Heart left ventricle (tissue), 16 donors: ENCODE data around the gene PLPP3. TPM values are rescaled to one million over a fixed set of nuclear protein-coding genes. Genes with fewer than 3 reads are reported as not detected.

Experiments
- ATAC-seq, 4 donors: fragments of 200-7000 bp; cut with Tn5 transposase; one replicate each; pipeline ENCODE4 v1.9.1; 2020 to 2022; ENCODE audit warnings: moderate library complexity in 4 of 4, mild to moderate bottlenecking in 3 of 4, moderate number of reproducible peaks in 1 of 4
- DNase-seq, 5 donors: peaks; one replicate each; pipeline ENCODE4 v3.0.0-alpha.2; 2020
- H3K27ac ChIP-seq, 12 donors: fragments of 200-600 bp; sonication (generic) in 4 of 12; one replicate each; pipeline versions ENCODE4 v1.5.0 to v1.8.0; 2016 to 2022; ENCODE audit warnings: mild to moderate bottlenecking in 2 of 12
- H3K27me3 ChIP-seq, 9 donors: fragments of 200-600 bp; sonication (generic) in 2 of 9; one replicate each; pipeline versions ENCODE4 v1.5.1 to v1.8.0; 2016 to 2022; ENCODE audit warnings: mild to moderate bottlenecking in 3 of 9
- H3K36me3 ChIP-seq, 9 donors: fragments of 200-600 bp; sonication (generic) in 2 of 9; one replicate each; pipeline versions ENCODE4 v1.5.0 to v1.8.0; 2018 to 2022; ENCODE audit warnings: mild to moderate bottlenecking in 2 of 9
- H3K4me1 ChIP-seq, 12 donors: fragments of 200-600 bp; sonication (generic) in 4 of 12; one replicate each; pipeline versions ENCODE4 v1.5.0 to v1.8.0; 2016 to 2022; ENCODE audit warnings: mild to moderate bottlenecking in 3 of 12
- H3K4me3 ChIP-seq, 12 donors: fragments of 200-600 bp; sonication (generic) in 4 of 12; one replicate each; pipeline versions ENCODE4 v1.5.0 to v1.8.0; 2017 to 2022; ENCODE audit warnings: mild to moderate bottlenecking in 9 of 12, moderate library complexity in 4 of 12
- H3K9me3 ChIP-seq, 12 donors: fragments of 200-600 bp; sonication (generic) in 4 of 12; one replicate each; pipeline versions ENCODE4 v1.5.0 to v1.8.0; 2016 to 2022; ENCODE audit warnings: mild to moderate bottlenecking in 1 of 12
- CTCF ChIP-seq, 12 donors: fragments of 200-600 bp; sonication (generic) in 4 of 12; IDR thresholded peaks; one replicate each; pipeline versions ENCODE4 v1.5.0 to v1.8.0; 2018 to 2022; ENCODE audit warnings: antibody characterized with exemption in 12 of 12, mild to moderate bottlenecking in 5 of 12
- POLR2A ChIP-seq, 2 donors: fragments of 450-650 bp; IDR thresholded peaks; one replicate each; pipeline ENCODE4 v1.6.1; 2017; ENCODE audit warnings: antibody characterized with exemption in 2 of 2, mild to moderate bottlenecking in 2 of 2, moderate library complexity in 2 of 2
- WGBS, 4 donors: extraction: QIAGEN DNeasy Blood & Tissue Kit in 2 of 4; methylation state at CpG; one replicate each; pipeline versions ENCODE4 v1.1.5 to v1.1.7; 2013 to 2018; 5-methylcytosine and 5-hydroxymethylcytosine counted together
- intact Hi-C, 10 donors: fragments of 100-400 bp; cut with DNase I; formaldehyde crosslinking; loops; one replicate each; pipeline versions ENCODE4 v1.11.1 to v1.14.2; 2022
- polyA plus RNA-seq, 2 donors: library from polyadenylated mRNA; stranded (reverse); fragments of 200-250 nt; gene quantifications; one replicate each; pipeline ENCODE4 v1.2.3, GENCODE V29; 2013
- total RNA-seq, 9 donors: library from RNA; depleted of rRNA in 2 of 9; stranded (reverse); fragments of >200 nt in 2 of 9; fragmentation: NEBNext Ultra II Directional in 3 of 9; extraction: Animal tissue kit (Norgen Biotek cat#: 25700) in 3 of 9; gene quantifications; one replicate each; pipeline versions ENCODE4 v1.1.0 to v1.2.4, GENCODE V29; 2016 to 2023
- donor health status: ischemic (EF 13 %, LVEDD 7.1; RV severe dilation, severe dysfunction).
- donor health status: healthy with polysubstance abuse.
- donor health status: DM: no; HTN: yes; CAD: no.
- donor health status: DM: no; HTN: no; CAD: no.
- donor health status: ischemic (EF 25% LVEDD 6.9; RV normal size, moderate dysfunction).
- donor health status: ischemic (EF 25% LVEDD 5.7; RV mildly dilated, moderate dysfunction).
- donor health status: healthy.
- donor health status: DM: yes; HTN: yes; CAD: no.
- donor health status: ischemic (EF 35%, LVEDD 5.7; RV mildly dilated, moderate dysfunction).
- donor health status: nonischemic (EF 11% LVEDD 7.7; RV severe dilation, severe dysfunction).
- donor health status: DM: yes; HTN: yes; CAD: no.
- donor health status: PGD.
- donor health status: ischemic (EF 29% LVEDD 5.4; RV normal size, mild dysfunction).
- donor health status: nonischemic (EF 23%, LVEDD 6.1; RV moderate dilation, normal function).

The PLPP3 gene
- total and polyA plus RNA-seq, 11 donors: 17.1 to 221 (median 89.9) TPM

- Histone ChIP-seq H3K27me3 (no peaks in the 10 kb centered on the region), H3K36me3 (no peaks in the 10 kb centered on the region), H3K4me3 (no peak overlapping the region), H3K9me3 (no peaks in the 10 kb centered on the region), H3K27ac (peak overlapping the region; percentile 35 to 78 (median 66)), H3K4me1 (peaks cover 37 to 99% (median 87%) of the 10 kb centered on the region in 12 donors)
- TF ChIP-seq POLR2A (IDR thresholded peaks at IDR 0.05): no peak
- TF ChIP-seq CTCF (IDR thresholded peaks at IDR 0.05): no peak
- DNase-seq: no peak
- intact Hi-C loops: loop anchor here in 1 of 10 donors (1.0 kb wide), 1 partner anchor 35 kb away; no protein-coding TSS in a partner anchor
- peak in 2 of 4 donors; percentile 2 to 57 for ATAC-seq
- 48 to 61% (median 50%) methylated on average over 5 of the region's 5 CpGs for WGBS, 4 donors
These were observed 29.1 kb downstream of the PLPP3 start for GRCh38 chr1:56550138-56550858.

GRCh38 chr1:56548571-56548970 lies 30.8 kb downstream of the PLPP3 start:
- no peak overlapping the region for H3K4me3 ChIP-seq
- intact Hi-C loops: no loop called here
- peaks cover 37 to 99% (median 93%) of the 10 kb centered on the region in 12 donors for H3K4me1 ChIP-seq
- H3K9me3 ChIP-seq: no peaks in the 10 kb centered on the region
- H3K27me3 ChIP-seq: no peaks in the 10 kb centered on the region
- ATAC-seq (no peak), DNase-seq (no peak)
- no peaks in the 10 kb centered on the region for H3K36me3 ChIP-seq
- no peak for TF ChIP-seq CTCF (IDR thresholded peaks at IDR 0.05)
- TF ChIP-seq POLR2A (IDR thresholded peaks at IDR 0.05): no peak
- peak overlapping the region in 11 of 12 donors; percentile 35 to 78 (median 67) for H3K27ac ChIP-seq

GRCh38 chr1:56547977-56548376 lies 31.4 kb downstream of the PLPP3 start:
- no peaks in the 10 kb centered on the region for H3K27me3 ChIP-seq
- H3K4me1 ChIP-seq: peaks cover 33 to 99% (median 88%) of the 10 kb centered on the region in 12 donors
- 13 to 23% (median 19%) methylated on average over 1 to 2 of the region's 2 CpGs for WGBS, 4 donors
- H3K4me3 ChIP-seq: no peak overlapping the region
- intact Hi-C loops: no loop called here
- H3K9me3 ChIP-seq: no peaks in the 10 kb centered on the region
- TF ChIP-seq CTCF (IDR thresholded peaks at IDR 0.05) (no peak), POLR2A (IDR thresholded peaks at IDR 0.05) (no peak)
- H3K36me3 ChIP-seq: no peaks in the 10 kb centered on the region
- DNase-seq (peak in 3 of 5 donors; percentile 40 to 83 (median 82)), ATAC-seq (peak; percentile 54 to 69 (median 64))
- peak overlapping the region; percentile 35 to 78 (median 66) for H3K27ac ChIP-seq

- ATAC-seq (peak in 3 of 4 donors; percentile 15 to 30 (median 28)), DNase-seq (no peak)
- intact Hi-C loops: no loop called here
- 17 to 30% (median 23%) methylated on average over 1 of the region's 1 CpG for WGBS, 4 donors
- no peaks in the 10 kb centered on the region for H3K9me3 ChIP-seq
- no peak for TF ChIP-seq CTCF (IDR thresholded peaks at IDR 0.05)
- no peak for TF ChIP-seq POLR2A (IDR thresholded peaks at IDR 0.05)
- H3K27me3 ChIP-seq: no peaks in the 10 kb centered on the region
- H3K36me3 ChIP-seq: peaks cover 0 to 1% (median 0%) of the 10 kb centered on the region in 9 donors
- no peak overlapping the region for H3K4me3 ChIP-seq
- H3K27ac ChIP-seq: peak overlapping the region; percentile 33 to 78 (median 66)
- H3K4me1 ChIP-seq: peaks cover 31 to 98% (median 84%) of the 10 kb centered on the region in 12 donors
These were observed 31.9 kb downstream of the PLPP3 start for GRCh38 chr1:56547473-56547872.
